ENCODE data around the gene MEN1.

Gene MEN1

DNA sequence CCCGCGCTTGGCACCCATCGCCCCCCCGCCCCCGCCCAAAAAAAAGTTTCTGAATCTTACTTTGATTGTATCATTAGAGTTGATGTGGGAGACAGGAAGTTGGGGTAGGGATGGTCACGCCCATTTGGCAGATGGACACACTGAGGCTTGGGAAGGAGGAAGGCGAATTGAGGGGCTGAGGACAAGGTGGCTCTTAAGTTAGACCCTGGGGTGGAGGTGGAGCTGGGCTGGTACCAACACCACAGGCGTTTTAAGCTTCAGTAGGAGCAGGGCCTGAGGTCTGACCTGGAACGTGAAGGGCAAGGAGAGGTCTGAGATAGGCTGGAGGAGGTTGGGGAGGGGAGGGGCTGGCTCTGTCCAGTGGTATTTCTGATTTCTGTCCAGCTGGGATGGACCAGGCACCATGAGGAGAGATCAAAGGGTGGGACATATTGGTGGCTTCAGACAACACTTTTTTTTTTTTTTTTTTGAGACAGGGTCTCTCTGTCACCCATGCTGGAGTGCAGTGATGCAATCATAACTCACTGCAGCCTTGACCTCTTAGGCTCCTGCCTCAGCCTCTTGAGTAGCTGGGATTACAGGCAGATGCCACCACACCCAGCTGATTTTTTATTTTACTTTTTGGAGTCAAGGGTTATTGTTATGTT lies 34.9 kb upstream of the MEN1 start:
- DNase-seq, result no peak

DNA sequence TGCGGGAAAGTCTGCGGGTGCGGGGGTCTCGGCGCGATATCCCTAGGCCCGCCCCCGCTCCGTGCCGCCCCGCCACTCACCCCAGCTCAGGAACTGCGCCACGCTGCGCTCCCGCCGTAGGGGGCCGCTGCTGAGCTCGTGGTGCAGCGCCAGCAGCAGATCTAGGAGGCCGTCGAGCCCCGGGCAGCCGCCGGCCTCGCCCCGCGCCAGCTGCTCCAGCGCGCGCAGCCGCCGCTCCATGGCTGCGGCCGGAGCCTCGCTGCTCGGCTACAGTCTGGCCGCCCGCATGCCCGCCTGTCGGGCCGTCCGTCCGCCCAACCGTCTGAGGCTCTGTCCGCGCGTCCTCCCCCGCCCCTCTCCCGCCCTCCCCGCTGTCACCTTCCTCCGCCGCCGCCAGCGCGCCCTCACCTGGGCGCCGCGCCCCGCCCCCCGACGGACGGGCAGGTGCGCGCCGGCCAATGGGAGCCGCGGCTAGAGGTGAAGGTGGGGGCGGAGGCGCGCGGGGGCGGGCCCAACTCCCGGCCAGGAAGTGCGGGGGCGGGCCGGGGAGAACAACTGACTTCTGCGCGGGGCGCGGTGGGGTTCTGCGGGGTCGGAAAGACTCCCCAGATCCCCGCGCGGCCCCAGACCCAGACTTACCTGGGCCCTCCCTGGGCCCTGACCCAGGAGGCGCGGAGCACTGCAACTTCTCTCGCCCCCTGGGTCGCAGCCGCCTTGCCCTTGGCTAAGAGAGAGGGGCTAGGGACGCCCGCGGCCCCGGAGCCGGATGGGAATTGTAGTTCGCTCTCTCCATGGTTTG lies 34.2 kb upstream of the MEN1 start, which contains the start of gene CDC42BPG:
Gene CDC42BPG (minus strand): TSS at position 324 of the 799 bp plus-strand sequence. CDS start 84 bp downstream, at position 240.
- peak; percentile 92 for DNase-seq

DNA sequence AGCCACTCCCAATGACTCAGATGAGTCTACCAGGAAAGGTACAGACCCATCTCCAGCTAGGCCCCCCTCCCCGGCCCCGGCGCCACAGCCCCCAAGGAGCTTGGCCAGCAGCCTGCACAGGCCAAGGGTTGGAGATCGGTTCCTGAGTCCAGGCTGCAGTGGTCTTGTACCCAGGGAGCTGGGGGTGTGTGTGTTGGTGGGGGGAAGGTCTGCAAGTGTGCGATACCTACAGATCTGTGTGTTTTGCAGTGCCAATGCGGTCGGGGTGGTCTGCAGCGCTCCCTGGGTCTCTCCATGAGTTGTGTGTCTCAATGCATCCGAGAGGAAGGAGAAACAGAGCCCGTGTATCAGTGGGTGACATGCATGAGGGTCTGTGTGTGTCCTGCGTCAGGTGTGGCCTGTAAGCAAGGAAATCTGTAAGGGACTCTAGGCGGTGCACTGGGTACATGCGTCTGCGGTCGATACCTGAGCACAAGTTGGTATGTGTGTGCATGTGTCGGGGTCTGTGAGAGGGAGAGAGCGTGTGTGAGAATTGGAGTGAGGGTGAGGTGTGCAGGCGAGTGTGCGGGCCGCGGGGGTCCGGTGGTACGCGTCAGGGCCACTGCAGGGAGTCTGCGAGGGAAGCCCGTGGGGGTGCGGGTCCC lies 33.5 kb upstream of the MEN1 start:
- DNase-seq, result peak; percentile 52

DNA sequence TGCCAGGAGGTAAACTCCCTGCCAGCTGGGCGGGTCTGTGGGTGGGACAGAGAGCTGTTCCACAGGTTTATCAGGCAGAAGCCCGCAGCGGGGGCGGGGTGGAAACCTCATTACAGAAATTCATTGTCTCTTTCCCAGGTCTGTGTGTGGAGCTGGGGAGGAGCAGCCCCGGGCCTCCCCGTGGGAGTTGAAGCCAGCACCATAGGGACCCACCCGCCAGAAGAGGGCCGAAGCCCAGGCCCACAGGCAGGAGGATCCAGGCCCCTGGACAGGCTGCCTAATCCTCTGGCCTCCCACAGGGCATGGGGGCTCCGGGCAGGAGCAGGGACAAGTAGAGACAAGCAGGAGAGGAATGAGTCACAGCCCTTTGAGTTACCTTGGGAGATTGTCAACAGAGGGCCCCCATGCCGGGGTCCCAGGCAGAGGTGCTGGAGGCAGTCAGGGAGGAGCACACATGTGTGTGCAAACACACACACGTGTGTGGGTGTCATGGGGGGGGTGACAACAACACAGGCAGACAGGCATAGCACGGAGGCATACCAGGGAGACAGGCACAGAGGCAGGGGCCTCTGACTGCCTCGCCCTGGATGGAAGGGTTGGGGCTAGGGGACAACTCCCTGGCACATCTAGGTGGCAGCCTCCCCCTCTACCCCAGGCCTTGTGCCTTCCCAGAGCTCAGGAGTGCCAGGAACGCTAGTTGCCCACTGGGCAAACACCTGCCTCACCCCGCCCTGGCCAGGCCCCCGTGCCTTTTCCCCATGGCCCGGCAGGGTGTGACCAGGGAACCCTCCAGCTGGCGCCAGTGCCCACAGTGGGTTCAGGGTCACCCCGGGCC lies 32.7 kb upstream of the MEN1 start:
- DNase-seq, result peak; percentile 47

DNA sequence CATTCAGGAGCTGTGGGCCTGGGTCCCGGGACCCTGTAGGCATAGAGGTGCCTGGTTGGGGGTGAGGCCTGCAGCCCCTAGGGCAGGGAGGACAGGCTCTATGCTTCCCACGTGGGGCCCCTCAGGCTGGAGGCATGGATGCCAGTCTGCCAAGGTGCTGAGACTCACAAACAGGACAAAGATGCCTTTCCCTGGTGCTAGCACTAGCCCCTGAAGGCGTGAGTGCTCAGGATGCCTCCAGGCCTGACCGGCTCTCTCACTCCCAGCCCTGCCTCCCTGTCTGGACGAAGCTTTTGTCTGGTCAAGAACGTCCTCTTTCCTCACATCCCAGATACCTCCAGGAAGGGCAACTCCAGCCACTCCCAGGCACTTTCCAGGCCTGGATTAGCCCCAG lies 32.0 kb upstream of the MEN1 start:
- DNase-seq, result no peak

DNA sequence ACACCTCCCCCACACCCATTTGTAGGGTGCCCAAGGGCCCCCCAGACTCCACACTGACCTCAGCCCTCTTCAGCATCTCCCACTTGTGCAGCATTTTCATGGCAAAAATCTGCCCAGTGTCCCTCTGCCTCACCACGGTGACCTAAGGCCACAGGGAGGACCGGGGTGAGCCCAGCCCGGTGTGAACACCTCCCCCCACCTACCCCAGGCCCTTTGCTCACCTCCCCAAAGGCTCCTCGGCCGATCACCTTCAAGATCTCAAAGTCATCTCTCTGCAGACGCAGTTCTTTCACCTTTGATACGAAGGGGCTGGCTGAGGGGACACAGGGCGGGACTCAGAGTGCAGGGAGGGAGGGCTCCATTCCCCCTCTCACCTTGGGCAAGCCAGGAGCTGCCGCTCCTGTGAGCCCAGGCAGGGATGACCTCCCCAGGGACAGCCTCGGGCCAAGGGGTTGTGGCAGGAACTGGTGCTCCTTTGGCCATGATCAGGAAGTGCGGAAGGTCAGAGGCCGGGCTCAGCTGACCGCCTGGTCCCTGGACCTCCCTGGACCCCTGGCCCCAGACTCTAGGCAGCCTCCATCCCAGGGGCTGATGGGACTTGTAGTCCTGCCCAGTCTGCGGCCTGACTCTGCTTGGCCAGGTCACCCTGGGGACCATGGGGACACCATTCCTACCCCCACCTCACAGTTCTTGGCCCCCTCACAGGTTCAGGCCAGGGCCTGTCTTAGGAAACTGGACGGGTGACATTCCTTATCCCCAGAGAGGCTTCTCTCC lies 31.4 kb upstream of the MEN1 start:
- DNase-seq, result no peak

DNA sequence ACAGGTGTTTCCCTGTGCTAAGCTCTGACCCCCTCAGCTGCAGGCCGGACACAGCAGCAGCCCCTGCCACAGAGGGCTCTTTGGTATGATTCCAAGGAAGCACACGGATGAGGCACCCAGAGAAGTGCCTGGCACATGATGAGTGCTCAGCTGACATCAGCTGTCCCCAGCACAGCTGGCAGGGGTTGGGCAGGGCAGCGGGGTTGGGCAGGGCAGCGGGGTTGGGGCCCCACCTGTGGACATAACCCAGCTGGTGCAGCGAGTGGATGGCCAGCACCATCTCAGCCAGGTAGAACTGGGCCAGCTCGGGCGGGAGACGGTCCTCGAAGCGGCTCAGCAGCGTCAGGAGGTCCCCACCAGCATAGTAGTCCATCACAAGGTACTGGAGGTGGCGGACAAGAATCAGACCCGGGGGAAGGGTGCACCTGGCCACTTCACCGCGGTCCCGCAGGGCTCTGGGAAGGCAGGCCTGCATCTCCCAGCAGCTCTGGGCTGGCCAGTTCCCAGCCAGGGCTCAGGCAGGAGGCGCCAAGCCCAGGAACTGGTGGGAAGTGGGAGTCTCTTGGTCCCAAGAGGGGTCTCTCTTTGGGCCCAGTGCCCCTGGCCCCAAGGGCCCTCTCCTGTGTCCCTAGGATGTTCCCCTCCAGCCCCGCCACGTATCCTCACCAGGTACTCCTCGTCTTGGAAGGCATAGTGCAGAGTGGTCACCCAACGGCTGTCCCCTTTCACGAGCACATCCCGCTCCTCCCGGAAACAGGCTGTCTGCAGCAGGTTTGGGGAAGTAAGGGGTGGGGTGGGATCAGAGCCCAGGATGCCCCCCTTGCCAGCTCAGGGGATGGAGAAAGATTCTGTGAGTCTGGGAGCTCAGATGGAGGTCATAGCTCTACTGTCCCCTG lies 29.8 kb upstream of the MEN1 start:
- no peak for DNase-seq

DNA sequence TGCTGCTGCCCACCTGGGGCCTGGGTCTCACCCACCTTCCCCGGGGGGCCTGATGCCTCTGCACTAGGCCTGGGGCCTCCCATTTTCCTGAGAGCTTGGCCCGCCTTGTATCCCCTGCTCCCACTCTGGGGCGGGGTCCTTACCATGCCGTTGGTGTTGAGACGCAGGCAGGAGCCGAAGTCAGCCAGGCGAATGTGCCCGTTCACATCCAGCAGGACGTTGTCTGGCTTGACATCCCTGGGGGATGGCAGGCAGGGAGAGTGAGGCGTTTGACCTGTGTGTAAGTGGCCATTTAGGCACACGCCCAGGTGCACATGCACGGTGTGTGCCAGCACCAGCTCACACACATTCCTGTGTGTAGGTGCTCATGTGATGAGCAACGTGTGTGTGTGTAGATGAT lies 29.0 kb upstream of the MEN1 start:
- no peak for DNase-seq

DNA sequence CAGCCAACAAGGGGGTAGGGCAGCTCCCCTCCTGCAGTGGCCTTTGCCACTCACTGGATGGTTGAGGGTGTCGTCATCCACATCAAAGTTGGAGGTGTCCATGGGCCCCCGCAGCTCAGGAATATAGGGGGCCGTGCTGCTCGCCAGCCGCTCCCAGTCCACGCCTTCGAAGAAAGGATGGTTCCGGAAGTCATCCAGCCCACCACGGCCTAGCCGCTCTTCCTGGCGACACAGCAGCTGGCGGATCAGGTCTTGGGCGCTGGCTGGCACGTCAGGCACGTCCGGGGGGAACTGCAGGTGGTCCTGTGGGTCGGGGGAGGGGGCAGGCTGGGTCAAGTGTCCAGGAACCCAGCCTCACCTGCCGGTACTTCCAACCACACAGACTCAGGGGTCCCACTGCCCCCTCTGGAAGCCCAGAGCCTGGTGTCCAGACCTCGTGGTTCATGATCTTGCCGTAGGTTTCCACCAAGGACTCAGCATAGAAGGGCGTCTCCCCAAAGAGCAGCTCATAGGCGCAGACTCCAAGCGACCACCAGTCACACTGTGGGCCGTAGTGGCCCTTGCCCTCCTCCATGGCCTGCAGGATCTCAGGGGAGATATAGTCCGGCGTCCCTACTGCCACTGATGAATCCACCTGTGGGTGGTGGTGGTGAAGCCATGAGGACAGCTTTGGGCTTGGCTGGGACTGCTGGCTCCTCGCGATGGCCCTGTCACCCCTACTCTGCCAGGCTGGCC lies 28.4 kb upstream of the MEN1 start:
- DNase-seq, result no peak

DNA sequence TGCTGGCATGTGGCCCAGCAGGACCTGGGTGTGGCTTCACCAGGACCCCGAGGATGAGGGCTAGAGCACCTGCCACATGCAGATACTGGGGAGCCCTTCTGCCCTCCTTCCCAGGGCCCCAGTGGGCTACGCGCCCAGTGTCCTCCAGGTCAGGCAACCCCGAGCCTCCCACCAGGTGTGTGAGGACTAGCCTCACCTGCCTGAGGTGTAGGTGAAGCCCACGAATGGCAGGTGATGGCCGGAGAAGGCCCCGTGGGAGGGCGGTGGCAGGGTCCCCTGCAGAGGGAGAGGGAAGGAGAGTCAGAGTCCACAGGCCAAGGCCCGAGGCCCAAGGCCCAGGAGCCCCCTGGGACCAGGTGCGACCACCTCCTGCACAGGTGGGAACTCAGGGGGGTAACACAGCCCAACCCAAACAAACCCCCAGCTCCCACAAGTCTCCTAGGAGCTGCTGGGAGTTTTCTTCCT lies 27.6 kb upstream of the MEN1 start:
- no peak for DNase-seq

DNA sequence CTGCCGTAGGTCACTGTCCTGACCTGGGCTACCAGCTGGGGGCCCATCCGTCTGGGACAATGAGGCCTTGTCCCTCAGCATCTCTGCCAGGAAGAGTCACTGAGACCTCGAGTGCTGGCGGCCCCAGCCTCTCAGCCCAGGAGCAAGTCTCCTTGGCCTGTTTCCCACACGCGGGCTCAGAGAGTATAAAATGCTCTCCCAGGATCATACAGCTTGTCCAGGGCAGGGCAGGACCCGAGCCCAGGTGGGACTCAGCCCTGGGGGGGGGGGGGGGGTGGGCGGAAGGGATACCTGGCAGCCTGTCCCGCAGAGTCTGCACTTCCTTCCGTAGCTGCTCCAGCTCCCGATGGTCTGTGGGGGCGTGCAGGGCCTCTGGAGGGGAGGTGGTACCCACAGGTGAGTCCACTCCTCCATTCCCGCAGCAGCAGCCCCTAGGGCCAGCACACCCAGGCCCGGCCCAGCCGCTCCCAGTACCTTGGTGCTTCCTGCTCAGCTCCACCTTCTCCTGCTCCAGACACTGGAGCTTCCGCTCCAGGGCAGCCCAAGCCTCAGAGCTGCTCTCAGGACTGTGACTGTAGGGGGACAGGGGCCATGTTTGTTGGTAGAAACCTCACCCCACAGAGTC lies 26.2 kb upstream of the MEN1 start:
- no peak for DNase-seq

DNA sequence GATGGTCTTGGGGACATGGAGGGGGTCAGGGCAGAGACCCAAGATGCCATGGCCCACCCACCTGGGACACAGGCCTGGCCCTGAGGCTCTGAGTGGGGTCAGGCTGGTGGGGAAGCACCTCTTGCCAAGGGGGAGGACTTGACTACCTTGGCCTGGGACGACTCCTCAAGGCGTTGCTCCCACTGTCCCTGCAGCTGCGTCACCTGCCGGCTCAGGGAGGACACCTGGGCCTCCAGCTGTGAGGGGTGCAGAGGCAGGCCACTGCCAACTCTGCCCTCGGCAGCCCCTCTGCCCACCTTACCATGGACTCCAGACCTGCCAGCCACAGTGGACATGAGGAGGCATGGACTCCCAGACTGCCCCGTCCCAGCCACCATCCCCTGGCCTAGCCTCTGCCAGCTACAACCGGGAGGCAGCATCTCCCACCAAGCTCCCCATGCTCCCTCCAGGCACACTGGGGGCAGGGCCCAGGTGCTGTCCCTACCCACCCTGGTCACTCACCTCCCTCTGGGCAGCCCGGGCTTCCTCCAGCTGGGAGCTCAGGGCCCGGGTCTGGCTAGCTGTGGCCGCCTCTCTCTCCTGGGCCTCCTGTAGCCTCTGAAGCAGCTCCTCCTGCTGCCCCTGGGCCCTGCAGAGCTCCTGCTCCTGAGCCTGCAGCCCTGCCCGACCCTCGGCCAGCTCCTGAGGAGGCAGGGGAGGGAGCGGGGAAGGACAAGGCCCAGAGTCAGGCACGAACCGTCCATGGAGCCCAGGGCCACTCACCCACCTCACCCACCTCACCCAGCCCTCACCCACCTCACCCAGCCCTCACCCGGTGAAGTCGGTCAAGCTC lies 25.5 kb upstream of the MEN1 start:
- no peak for DNase-seq

DNA sequence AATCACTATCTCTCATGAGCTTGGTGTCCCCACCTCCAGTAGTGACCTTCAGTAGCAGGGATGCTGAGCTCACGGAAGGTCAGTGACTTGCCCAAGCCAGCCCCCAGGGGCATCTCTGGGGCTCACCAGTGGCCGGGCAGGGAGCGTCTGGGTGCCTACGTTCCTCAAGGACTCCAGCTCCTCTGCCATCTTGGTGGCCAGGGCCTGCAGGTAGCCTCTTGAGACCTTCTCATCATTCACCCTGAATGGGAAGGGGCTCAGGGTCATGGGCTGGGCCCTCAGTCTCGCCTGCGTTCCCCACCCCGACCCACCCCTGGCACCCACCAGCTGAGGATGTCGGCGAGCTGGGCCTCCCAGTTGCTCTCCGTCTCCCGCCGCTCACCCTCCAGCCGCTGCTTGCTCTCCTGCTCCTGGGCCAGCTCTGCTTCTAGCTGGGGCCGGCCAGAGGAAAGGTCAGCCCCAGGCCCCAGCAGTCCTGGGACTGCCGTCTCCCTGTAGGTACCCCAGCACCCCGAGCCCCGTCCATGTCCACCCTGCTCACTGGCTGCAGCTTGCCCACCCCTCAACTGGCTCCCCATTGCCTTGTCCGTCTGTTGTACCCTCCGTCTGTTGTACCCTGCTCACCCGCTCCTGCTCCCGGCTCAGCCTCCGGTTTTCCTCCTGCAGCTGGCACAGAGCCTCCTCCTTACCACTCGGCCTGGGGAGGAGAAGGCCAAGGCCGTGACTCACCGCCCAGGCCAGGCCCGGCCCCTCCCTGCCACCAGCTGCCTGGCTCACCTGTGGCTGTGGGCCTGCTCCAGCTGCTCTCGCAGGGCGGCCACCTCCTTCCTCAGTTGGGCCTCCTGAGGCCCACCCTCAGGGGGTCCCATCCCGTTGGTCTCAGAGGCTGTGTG lies 24.6 kb upstream of the MEN1 start:
- DNase-seq, result no peak

DNA sequence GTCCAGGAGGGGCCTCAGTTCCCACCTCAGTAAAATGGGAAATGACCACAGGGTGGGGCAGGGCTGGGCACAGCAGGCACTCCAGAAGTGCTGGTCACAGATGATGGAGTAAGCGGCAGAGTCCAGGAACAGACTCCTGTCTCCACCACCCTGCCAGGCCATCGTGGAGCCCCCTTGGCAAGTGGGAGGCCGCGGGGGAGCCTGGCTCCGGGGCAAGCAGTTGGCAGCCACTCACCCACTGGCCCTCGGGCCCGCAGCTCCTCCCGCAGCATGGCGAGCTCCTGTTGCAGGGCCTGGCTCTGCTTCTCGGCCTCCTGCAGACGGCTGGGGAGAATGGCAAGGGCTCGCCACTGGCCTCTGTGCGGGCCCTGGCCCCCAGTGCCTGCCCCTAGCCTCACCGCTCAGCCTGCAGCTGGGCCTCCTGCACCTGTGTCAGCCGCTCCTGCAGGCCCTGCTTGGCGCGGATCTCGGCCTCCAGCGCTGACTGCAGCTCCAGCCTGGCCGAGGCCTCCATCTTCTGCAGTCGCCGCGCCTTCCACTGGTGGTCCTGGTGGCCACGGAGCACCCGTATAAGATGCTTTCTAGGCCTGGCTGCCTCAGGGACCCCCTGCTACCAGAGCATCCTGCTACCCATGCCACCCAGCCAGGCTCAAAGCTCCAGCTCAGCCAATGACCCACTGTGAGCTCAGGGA lies 23.8 kb upstream of the MEN1 start:
- DNase-seq, result no peak

DNA sequence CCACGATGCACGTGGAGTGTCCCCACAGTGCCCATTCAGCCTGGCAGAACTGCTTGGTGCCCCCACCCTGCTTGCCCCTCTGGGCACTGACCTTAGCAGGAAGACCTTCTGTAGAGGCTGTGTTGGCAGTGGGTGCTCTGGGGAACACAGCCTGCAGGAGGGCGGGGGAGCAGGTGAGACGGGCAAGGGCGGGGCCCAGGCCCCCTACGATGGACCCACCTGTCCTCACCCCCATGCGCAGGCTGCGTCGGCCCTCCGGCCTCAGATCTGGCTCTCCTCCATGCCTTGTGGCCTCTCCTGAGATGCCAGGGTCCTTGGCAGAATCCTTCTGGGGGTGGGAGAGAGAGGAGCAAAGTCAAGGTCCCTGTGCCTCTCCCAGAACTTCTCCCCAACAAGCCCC lies 23.2 kb upstream of the MEN1 start:
- DNase-seq, result no peak

DNA sequence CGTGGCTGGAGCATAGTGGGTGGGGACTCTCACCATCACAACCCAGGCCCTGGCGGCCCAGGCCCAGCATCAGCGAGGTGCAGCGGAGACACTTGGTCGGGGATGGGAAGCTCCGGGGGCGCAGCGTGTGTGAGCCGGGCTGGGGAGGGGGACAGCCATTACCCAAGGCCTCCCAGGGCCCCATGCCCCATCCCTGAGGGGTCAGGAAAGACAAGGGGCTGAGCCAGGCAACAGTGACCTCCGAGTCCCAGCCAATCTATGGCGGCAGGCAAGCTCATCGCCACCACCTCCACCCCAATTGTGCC lies 22.8 kb upstream of the MEN1 start:
- no peak for DNase-seq

DNA sequence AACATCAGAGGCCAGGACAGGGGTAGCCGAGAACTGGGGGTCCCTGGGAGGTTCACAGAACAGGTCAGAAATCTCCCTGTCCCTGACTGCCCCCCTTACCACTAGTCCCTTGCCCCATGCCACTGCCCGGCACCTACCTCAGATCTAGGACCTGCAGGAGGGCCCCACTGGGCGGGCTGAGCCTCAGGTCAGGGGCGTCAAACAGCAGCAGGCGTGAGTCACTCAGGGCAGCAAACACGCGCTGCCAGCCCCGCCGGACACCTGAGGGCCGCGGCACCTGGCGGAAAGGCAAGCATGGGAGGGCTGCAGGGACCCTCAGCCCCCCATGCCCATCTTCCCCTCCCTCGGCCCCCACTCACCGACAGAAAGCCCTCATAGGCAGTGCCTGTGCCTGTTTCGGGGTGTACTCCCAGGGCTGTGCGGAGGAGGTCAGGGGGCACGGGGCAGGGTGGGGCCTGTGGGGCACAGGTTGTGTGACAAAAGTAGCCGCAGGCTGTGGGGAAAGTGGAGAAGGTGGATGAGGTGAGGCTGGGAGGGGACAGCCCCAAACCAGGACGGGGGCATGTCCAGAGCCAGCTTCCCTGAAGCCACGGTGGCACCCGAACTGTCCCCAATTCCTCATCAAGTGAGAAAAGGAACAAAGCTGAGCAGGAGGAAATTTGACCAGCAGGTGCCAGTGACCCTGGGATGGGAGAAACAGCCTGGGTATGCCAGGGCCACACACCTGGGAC lies 22.3 kb upstream of the MEN1 start:
- no peak for DNase-seq

Data from NCI-H146 (cell line).